NCI-H82 (cell line): ENCODE data around the gene EBF3.

Source experiments
- DNase-seq: peaks from one replicate; lab custom pipeline; 2025; lab: John Stamatoyannopoulos, UW

Gene EBF3

GRCh38 chr10:129942936-129943715 is 20.9 kb downstream of the EBF3 start:
- DNase-seq: peak; percentile 57

GRCh38 chr10:129942391-129942790 is 21.7 kb downstream of the EBF3 start:
- DNase-seq: no peak

GRCh38 chr10:129942019-129942277 is 22.1 kb downstream of the EBF3 start:
- no peak for DNase-seq

GRCh38 chr10:129941199-129942018 is 22.7 kb downstream of the EBF3 start:
- peak; percentile 70 for DNase-seq

- DNase-seq: no peak
Measured at GRCh38 chr10:129940617-129941198, 23.4 kb downstream of the EBF3 start.

- no peak for DNase-seq
Measured at GRCh38 chr10:129939416-129940275, 24.4 kb downstream of the EBF3 start.

GRCh38 chr10:129938460-129938859 is 25.6 kb downstream of the EBF3 start:
- no peak for DNase-seq

- DNase-seq: no peak
Measured at GRCh38 chr10:129937351-129937751, 26.7 kb downstream of the EBF3 start.

- no peak for DNase-seq
Measured at GRCh38 chr10:129936923-129937300, 27.2 kb downstream of the EBF3 start.

GRCh38 chr10:129936266-129936922 is 27.7 kb downstream of the EBF3 start:
- no peak for DNase-seq

- DNase-seq: no peak
Measured at GRCh38 chr10:129935867-129936152, 28.3 kb downstream of the EBF3 start.

GRCh38 chr10:129935102-129935866 is 28.8 kb downstream of the EBF3 start:
- DNase-seq: no peak

GRCh38 chr10:129934196-129934925 is 29.7 kb downstream of the EBF3 start:
- no peak for DNase-seq

GRCh38 chr10:129933456-129934092 is 30.5 kb downstream of the EBF3 start:
- no peak for DNase-seq

- DNase-seq: no peak
Measured at GRCh38 chr10:129932751-129933433, 31.2 kb downstream of the EBF3 start.

- no peak for DNase-seq
Measured at GRCh38 chr10:129932182-129932581, 31.9 kb downstream of the EBF3 start.

GRCh38 chr10:129929343-129930292 is 34.5 kb downstream of the EBF3 start:
- DNase-seq: peak; percentile 8
